ENCODE measurements around the gene ERICH2. TPM values are rescaled to one million over a fixed set of nuclear protein-coding genes. Genes with fewer than 3 reads are reported as not detected.

Gene ERICH2
- polyA plus RNA-seq, 1 experiment = not detected

GRCh38 chr2:170771421-170771937, 1.3 kb downstream of the ERICH2 start:
- POLR2A ChIA-PET = no interaction called here
- DNase-seq (ENCODE audit: low read depth, low spot score) = no peak
- peak overlapping the region; percentile 68 for H3K4me3 ChIP-seq (ENCODE audit: low read depth, low read length)
- TF ChIP-seq, protein P1, sequence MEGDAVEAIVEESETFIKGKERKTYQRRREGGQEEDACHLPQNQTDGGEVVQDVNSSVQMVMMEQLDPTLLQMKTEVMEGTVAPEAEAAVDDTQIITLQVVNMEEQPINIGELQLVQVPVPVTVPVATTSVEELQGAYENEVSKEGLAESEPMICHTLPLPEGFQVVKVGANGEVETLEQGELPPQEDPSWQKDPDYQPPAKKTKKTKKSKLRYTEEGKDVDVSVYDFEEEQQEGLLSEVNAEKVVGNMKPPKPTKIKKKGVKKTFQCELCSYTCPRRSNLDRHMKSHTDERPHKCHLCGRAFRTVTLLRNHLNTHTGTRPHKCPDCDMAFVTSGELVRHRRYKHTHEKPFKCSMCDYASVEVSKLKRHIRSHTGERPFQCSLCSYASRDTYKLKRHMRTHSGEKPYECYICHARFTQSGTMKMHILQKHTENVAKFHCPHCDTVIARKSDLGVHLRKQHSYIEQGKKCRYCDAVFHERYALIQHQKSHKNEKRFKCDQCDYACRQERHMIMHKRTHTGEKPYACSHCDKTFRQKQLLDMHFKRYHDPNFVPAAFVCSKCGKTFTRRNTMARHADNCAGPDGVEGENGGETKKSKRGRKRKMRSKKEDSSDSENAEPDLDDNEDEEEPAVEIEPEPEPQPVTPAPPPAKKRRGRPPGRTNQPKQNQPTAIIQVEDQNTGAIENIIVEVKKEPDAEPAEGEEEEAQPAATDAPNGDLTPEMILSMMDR (IDR thresholded peaks at IDR 0.05; ENCODE audit: low read depth, low read length) = no peak
- H3K27me3 ChIP-seq (ENCODE audit: control insufficient read depth, insufficient read depth, low read length) = peaks cover 13% of the 10 kb centered on the region
- H3K9me3 ChIP-seq (ENCODE audit: control insufficient read depth, insufficient read depth, low read length) = no peaks in the 10 kb centered on the region; the same call in 1 of the 2 replicates
- CTCF ChIA-PET = interaction anchor here (2.8 kb wide), 1 partner anchor 363 kb away, joined by 11 read pairs; no protein-coding TSS in a partner anchor
- no peak overlapping the region for H3K27ac ChIP-seq (ENCODE audit: low read depth, low read length)

DNA sequence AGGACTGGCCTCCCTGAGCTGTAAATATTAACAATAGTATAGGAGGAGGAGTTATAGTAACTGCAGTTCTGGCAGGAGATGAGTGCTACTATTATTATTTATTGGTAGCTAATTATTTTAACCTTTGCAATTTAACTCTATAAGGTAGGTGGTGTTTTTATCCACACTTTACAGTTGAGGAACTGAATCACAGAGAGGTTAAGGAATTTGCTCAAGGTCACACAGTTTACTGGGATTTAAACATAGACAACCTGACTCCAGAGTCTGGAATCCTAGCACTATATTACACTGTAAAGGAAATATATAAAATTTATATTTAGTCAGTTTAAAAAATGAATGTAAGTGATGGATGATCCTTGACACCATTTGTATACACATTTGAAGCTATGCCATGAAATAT, 2.1 kb downstream of the ERICH2 start:
- Histone ChIP-seq H3K9me3 (ENCODE audit: control insufficient read depth, insufficient read depth, low read length) (no peaks in the 10 kb centered on the region; the same call in 1 of the 2 replicates), H3K27me3 (ENCODE audit: control insufficient read depth, insufficient read depth, low read length) (peaks cover 13% of the 10 kb centered on the region), H3K27ac (ENCODE audit: low read depth, low read length) (no peak overlapping the region), H3K4me3 (ENCODE audit: low read depth, low read length) (no peak overlapping the region)
- ChIA-PET CTCF (interaction anchor here (1.2 to 2.8 kb wide), 2 partner anchors 344 to 363 kb away, joined by 3 to 11 read pairs; no protein-coding TSS in a partner anchor), POLR2A (no interaction called here)
- TF ChIP-seq, protein P1 (IDR thresholded peaks at IDR 0.05; ENCODE audit: low read depth, low read length) = no peak
- no peak for DNase-seq (ENCODE audit: low read depth, low spot score)

- H3K27me3 ChIP-seq (ENCODE audit: control insufficient read depth, insufficient read depth, low read length) = peaks cover 11% of the 10 kb centered on the region
- no peak for DNase-seq (ENCODE audit: low read depth, low spot score)
- CTCF ChIA-PET = no interaction called here
- TF ChIP-seq, protein P1 (IDR thresholded peaks at IDR 0.05; ENCODE audit: low read depth, low read length) = no peak
- no peaks in the 10 kb centered on the region; the same call in 1 of the 2 replicates for H3K9me3 ChIP-seq (ENCODE audit: control insufficient read depth, insufficient read depth, low read length)
- no peak overlapping the region for H3K27ac ChIP-seq (ENCODE audit: low read depth, low read length)
- H3K4me3 ChIP-seq (ENCODE audit: low read depth, low read length) = no peak overlapping the region
- POLR2A ChIA-PET = interaction anchor here (0.6 kb wide), 1 partner anchor 405 kb away, joined by 4 read pairs; no protein-coding TSS in a partner anchor
Measured at GRCh38 chr2:170774074-170774473, 3.9 kb downstream of the ERICH2 start.

GRCh38 chr2:170778900-170779299, 8.7 kb downstream of the ERICH2 start:
- TF ChIP-seq, protein P1 (IDR thresholded peaks at IDR 0.05; ENCODE audit: low read depth, low read length) = no peak
- Histone ChIP-seq H3K4me3 (ENCODE audit: low read depth, low read length) (no peak overlapping the region), H3K27ac (ENCODE audit: low read depth, low read length) (no peak overlapping the region), H3K9me3 (ENCODE audit: control insufficient read depth, insufficient read depth, low read length) (no peaks in the 10 kb centered on the region), H3K27me3 (ENCODE audit: control insufficient read depth, insufficient read depth, low read length) (no peaks in the 10 kb centered on the region)
- ChIA-PET POLR2A (no interaction called here), CTCF (interaction anchor here (1.1 kb wide), 1 partner anchor 370 kb away, joined by 4 read pairs; no protein-coding TSS in a partner anchor)
- DNase-seq (ENCODE audit: low read depth, low spot score) = no peak

DNA sequence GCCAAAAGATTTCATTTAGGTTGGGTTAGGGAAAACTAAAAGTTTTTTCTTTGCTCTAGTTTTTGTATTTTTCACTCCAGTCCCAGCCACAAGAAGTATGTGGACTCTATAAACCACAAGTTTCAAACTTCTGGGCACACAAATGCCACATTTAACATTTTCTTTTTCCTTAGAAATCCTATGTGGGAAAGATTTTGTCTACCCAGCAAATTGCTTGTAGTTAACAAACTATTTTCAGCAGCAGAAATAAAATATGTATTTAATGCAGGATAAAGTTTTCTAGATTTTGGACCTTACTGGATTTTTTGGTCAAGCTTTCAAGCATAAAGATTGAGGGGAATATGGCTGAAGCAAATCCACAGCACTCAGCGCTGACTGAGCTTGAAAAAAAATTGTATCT, 9.1 kb downstream of the ERICH2 start:
- DNase-seq (ENCODE audit: low read depth, low spot score) = no peak
- Histone ChIP-seq H3K4me3 (ENCODE audit: low read depth, low read length) (no peak overlapping the region), H3K27me3 (ENCODE audit: control insufficient read depth, insufficient read depth, low read length) (no peaks in the 10 kb centered on the region), H3K27ac (ENCODE audit: low read depth, low read length) (no peak overlapping the region), H3K9me3 (ENCODE audit: control insufficient read depth, insufficient read depth, low read length) (no peaks in the 10 kb centered on the region)
- TF ChIP-seq, protein P1 (IDR thresholded peaks at IDR 0.05; ENCODE audit: low read depth, low read length) = no peak
- POLR2A ChIA-PET = no interaction called here
- CTCF ChIA-PET = interaction anchor here (1.1 kb wide), 1 partner anchor 370 kb away, joined by 4 read pairs; no protein-coding TSS in a partner anchor
